Measurements from ENCODE around the gene TEX48.

GRCh38 chr9:114689813-114690212 lies 7.8 kb upstream of the TEX48 start:
- TF ChIP-seq CTCF (conservative IDR thresholded peaks at IDR 0.05; ENCODE audit: low read depth, low read length) = no peak
- no peak for TF ChIP-seq EZH2 (IDR thresholded peaks at IDR 0.05; ENCODE audit: low read length, unreplicated experiment)
- TF ChIP-seq EZH2phosphoT487 (IDR thresholded peaks at IDR 0.05; ENCODE audit: borderline replicate concordance, low read length) = no peak

Data from PC-3 (cell line).